SK-N-SH (cell line): ENCODE results near the gene PARD6A.

Experiments
- CHD2 ChIP-seq: fragments of 150-350 bp; IDR thresholded peaks from 2 replicates; pipeline ENCODE4 v1.6.1; 2018; ENCODE audit warnings: low read length; ENCODE audit not compliant: partially characterized antibody
- ELF1 ChIP-seq: IDR thresholded peaks from 2 replicates; pipeline ENCODE4 v1.4.0; 2012
- EP300 ChIP-seq, 2 experiments: IDR thresholded peaks; 2 replicates each; pipeline versions ENCODE4 v1.4.0 to v1.6.1; 2012; ENCODE audit warnings: borderline replicate concordance in 1 of 2, low read depth in 1 of 2, low read length in 1 of 2
- FOXJ3 ChIP-seq: sonication (generic); formaldehyde crosslinking; IDR thresholded peaks from 2 replicates; pipeline ENCODE4 v1.5.1; 2020; ENCODE audit warnings: mild to moderate bottlenecking, missing genetic modification reagents
- GABPA ChIP-seq: IDR thresholded peaks from 2 replicates; pipeline ENCODE4 v1.4.0; 2012; ENCODE audit warnings: low read depth, mild to moderate bottlenecking
- MXI1 ChIP-seq: IDR thresholded peaks from 2 replicates; pipeline ENCODE4 v1.6.1; 2012; ENCODE audit warnings: mild to moderate bottlenecking, low read depth, low read length, improper control_type of control experiment
- POLR2AphosphoS5 ChIP-seq: IDR thresholded peaks from 2 replicates; pipeline ENCODE4 v1.6.1; 2012; ENCODE audit warnings: low read depth, low read length
- SMC3 ChIP-seq: IDR thresholded peaks from 2 replicates; pipeline ENCODE4 v1.6.1; 2012; ENCODE audit warnings: low read depth, low read length, improper control_type of control experiment
- YY1 ChIP-seq: IDR thresholded peaks from 2 replicates; pipeline ENCODE4 v1.4.0; 2012; ENCODE audit warnings: low read depth, mild to moderate bottlenecking
- TF ChIP-seq, protein P1 (sequence below): IDR thresholded peaks from 2 replicates; pipeline ENCODE4 v1.4.0; 2012; ENCODE audit warnings: low read depth, borderline replicate concordance
- TF ChIP-seq, protein P2 (sequence below): fragments of 200-600 bp; sonication (generic); IDR thresholded peaks from 2 replicates; pipeline ENCODE4 v1.6.1; 2017; ENCODE audit warnings: antibody characterized with exemption, mild to moderate bottlenecking, moderate library complexity
- TF ChIP-seq, protein P3 (sequence below): IDR thresholded peaks from 2 replicates; pipeline ENCODE4 v1.6.1; 2012; ENCODE audit warnings: mild to moderate bottlenecking, low read depth, low read length, moderate library complexity
- TF ChIP-seq, protein P4 (sequence below): IDR thresholded peaks from 2 replicates; pipeline ENCODE4 v1.4.0; 2012; ENCODE audit warnings: low read depth
- TF ChIP-seq, protein P5 (sequence below): IDR thresholded peaks from 2 replicates; pipeline ENCODE4; 2012

DNA sequence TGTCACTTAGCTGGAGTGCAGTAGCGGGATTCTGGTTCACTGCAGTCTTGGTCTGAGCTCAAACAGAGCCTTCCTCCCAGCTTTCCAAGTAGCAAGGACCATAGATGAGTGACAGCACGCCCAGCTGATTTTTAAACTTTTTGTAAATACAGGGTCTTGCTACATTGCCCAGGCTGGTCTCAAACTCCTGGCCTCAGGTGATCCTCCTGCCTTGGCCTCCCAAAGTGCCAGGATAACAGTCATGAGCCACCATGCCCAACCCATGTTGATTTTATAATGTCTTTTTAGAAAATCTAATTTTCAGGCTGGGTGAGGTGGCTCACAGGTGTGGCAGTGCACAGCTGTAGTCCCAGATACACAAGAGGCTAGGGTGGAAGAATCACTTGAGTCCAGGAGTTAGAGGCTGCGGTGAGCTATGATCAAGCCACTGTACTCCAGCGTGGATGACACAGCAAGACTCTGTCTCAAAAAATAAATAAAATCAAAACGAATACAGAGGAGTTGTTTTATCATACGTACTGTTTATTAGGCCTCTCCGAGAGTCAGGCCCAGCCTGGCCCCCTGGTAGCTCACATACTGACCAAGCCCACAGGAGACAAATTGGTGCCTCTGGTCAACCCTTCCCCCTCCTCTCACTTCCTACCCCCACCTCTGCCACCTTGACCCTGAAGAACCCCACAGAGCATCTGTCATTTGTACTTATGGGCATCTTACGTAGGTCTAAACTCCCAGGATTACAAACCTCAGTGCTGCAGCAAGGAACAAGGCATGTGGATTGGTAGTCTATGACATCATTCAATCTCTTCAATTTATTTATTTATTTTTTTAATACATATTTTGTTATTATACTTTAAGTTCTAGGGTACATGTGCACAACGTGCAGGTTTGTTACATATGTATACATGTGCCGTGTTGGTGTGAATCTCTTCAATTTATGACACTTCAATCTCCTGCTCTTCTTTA, 19.5 kb downstream of the PARD6A start:
- TF ChIP-seq, protein P1, sequence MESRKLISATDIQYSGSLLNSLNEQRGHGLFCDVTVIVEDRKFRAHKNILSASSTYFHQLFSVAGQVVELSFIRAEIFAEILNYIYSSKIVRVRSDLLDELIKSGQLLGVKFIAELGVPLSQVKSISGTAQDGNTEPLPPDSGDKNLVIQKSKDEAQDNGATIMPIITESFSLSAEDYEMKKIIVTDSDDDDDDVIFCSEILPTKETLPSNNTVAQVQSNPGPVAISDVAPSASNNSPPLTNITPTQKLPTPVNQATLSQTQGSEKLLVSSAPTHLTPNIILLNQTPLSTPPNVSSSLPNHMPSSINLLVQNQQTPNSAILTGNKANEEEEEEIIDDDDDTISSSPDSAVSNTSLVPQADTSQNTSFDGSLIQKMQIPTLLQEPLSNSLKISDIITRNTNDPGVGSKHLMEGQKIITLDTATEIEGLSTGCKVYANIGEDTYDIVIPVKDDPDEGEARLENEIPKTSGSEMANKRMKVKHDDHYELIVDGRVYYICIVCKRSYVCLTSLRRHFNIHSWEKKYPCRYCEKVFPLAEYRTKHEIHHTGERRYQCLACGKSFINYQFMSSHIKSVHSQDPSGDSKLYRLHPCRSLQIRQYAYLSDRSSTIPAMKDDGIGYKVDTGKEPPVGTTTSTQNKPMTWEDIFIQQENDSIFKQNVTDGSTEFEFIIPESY = no peak
- TF ChIP-seq, protein P2, sequence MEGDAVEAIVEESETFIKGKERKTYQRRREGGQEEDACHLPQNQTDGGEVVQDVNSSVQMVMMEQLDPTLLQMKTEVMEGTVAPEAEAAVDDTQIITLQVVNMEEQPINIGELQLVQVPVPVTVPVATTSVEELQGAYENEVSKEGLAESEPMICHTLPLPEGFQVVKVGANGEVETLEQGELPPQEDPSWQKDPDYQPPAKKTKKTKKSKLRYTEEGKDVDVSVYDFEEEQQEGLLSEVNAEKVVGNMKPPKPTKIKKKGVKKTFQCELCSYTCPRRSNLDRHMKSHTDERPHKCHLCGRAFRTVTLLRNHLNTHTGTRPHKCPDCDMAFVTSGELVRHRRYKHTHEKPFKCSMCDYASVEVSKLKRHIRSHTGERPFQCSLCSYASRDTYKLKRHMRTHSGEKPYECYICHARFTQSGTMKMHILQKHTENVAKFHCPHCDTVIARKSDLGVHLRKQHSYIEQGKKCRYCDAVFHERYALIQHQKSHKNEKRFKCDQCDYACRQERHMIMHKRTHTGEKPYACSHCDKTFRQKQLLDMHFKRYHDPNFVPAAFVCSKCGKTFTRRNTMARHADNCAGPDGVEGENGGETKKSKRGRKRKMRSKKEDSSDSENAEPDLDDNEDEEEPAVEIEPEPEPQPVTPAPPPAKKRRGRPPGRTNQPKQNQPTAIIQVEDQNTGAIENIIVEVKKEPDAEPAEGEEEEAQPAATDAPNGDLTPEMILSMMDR = no peak
- TF ChIP-seq EP300 (IDR thresholded peaks at IDR 0.05; ENCODE audit: borderline replicate concordance in 1 of 2, low read depth in 1 of 2, low read length in 1 of 2) (no peak), ELF1 (no peak), GABPA (no peak), SMC3 (no peak), FOXJ3 (no peak), CHD2 (no peak), POLR2AphosphoS5 (no peak), MXI1 (no peak), YY1 (no peak)
- TF ChIP-seq, protein P3, sequence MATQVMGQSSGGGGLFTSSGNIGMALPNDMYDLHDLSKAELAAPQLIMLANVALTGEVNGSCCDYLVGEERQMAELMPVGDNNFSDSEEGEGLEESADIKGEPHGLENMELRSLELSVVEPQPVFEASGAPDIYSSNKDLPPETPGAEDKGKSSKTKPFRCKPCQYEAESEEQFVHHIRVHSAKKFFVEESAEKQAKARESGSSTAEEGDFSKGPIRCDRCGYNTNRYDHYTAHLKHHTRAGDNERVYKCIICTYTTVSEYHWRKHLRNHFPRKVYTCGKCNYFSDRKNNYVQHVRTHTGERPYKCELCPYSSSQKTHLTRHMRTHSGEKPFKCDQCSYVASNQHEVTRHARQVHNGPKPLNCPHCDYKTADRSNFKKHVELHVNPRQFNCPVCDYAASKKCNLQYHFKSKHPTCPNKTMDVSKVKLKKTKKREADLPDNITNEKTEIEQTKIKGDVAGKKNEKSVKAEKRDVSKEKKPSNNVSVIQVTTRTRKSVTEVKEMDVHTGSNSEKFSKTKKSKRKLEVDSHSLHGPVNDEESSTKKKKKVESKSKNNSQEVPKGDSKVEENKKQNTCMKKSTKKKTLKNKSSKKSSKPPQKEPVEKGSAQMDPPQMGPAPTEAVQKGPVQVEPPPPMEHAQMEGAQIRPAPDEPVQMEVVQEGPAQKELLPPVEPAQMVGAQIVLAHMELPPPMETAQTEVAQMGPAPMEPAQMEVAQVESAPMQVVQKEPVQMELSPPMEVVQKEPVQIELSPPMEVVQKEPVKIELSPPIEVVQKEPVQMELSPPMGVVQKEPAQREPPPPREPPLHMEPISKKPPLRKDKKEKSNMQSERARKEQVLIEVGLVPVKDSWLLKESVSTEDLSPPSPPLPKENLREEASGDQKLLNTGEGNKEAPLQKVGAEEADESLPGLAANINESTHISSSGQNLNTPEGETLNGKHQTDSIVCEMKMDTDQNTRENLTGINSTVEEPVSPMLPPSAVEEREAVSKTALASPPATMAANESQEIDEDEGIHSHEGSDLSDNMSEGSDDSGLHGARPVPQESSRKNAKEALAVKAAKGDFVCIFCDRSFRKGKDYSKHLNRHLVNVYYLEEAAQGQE = no peak
- TF ChIP-seq, protein P4, sequence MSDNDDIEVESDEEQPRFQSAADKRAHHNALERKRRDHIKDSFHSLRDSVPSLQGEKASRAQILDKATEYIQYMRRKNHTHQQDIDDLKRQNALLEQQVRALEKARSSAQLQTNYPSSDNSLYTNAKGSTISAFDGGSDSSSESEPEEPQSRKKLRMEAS = no peak
- TF ChIP-seq, protein P5, sequence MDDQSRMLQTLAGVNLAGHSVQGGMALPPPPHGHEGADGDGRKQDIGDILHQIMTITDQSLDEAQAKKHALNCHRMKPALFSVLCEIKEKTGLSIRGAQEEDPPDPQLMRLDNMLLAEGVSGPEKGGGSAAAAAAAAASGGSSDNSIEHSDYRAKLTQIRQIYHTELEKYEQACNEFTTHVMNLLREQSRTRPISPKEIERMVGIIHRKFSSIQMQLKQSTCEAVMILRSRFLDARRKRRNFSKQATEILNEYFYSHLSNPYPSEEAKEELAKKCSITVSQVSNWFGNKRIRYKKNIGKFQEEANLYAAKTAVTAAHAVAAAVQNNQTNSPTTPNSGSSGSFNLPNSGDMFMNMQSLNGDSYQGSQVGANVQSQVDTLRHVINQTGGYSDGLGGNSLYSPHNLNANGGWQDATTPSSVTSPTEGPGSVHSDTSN = no peak
